Breast epithelium (tissue), 3 donors: Measurements from ENCODE around the gene PRXL2B.

Experiments
- CTCF ChIP-seq, 3 donors: fragments of 450-650 bp; IDR thresholded peaks; one replicate each; pipeline ENCODE4 v1.5.1; 2016 to 2017; ENCODE audit warnings: antibody characterized with exemption in 3 of 3, mild to moderate bottlenecking in 3 of 3, moderate library complexity in 3 of 3
- POLR2A ChIP-seq: fragments of 450-650 bp; IDR thresholded peaks from one replicate; pipeline ENCODE4 v1.6.1; 2016; ENCODE audit warnings: antibody characterized with exemption, mild to moderate bottlenecking, moderate library complexity

GRCh38 chr1:2571348-2571747, 15.2 kb upstream of the PRXL2B start:
- TF ChIP-seq CTCF (IDR thresholded peaks at IDR 0.05) (no peak), POLR2A (no peak)
